Ectodermal cell (in vitro differentiated cells): Measurements from ENCODE around the gene ZNF652.

Source experiments
- H3K27ac ChIP-seq: 2 replicates; pipeline ENCODE4 v1.7.0; 2013; ENCODE audit warnings: mild to moderate bottlenecking, low read depth, low read length; ENCODE audit not compliant: insufficient read depth, poor library complexity, severe bottlenecking
- H3K27me3 ChIP-seq: 2 replicates; pipeline ENCODE4 v1.7.0; 2013; ENCODE audit warnings: mild to moderate bottlenecking, low read length; ENCODE audit not compliant: insufficient read depth, control insufficient read depth, poor library complexity, severe bottlenecking
- H3K36me3 ChIP-seq: one replicate; pipeline ENCODE4 v1.7.0; 2013; ENCODE audit warnings: low read length; ENCODE audit not compliant: control insufficient read depth, insufficient read depth
- H3K4me1 ChIP-seq: one replicate; pipeline ENCODE4 v1.7.0; 2013; ENCODE audit warnings: low read length; ENCODE audit not compliant: control insufficient read depth, insufficient read depth
- H3K4me3 ChIP-seq: 2 replicates; pipeline ENCODE4 v1.7.0; 2013; ENCODE audit warnings: low read depth, low read length, control low read depth; ENCODE audit not compliant: insufficient read depth
- H3K9me3 ChIP-seq: 2 replicates; pipeline ENCODE4 v1.7.0; 2013; ENCODE audit warnings: mild to moderate bottlenecking, low read length, moderate library complexity; ENCODE audit not compliant: control insufficient read depth
- WGBS, 2 experiments: methylation state at CpG; one replicate each; pipeline ENCODE4 v1.1.7; 2013; ENCODE audit warnings: missing lambda C conversion rate in 2 of 2; 5-methylcytosine and 5-hydroxymethylcytosine counted together

The ZNF652 gene

DNA sequence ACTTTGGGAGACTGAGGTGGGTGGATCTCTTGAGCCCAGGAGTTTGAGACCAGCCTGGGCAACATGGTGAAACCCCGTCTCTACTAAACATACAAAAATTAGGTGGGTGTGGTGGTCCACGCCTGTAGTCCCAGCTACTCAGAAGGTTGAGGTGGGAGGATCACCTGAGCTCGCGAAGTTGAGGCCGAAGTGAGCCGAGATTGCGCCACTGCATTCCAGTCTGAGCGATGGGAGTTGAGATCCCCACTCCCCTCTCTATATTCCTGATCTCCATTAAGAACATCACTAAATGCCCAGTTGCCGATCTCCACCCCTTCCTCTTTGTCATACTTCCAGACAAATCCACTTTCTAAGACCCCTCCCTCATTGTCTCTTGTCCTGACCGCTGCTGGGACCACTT lies 24.3 kb upstream of the ZNF652 start:
- H3K4me3 ChIP-seq = no peak overlapping the region
- no peaks in the 10 kb centered on the region for H3K9me3 ChIP-seq
- no peak overlapping the region for H3K27ac ChIP-seq
- H3K4me1 ChIP-seq = no peaks in the 10 kb centered on the region
- 93% methylated on average over 10 of the region's 10 CpGs for WGBS, 2 experiments
- no peaks in the 10 kb centered on the region for H3K36me3 ChIP-seq
- no peaks in the 10 kb centered on the region for H3K27me3 ChIP-seq

DNA sequence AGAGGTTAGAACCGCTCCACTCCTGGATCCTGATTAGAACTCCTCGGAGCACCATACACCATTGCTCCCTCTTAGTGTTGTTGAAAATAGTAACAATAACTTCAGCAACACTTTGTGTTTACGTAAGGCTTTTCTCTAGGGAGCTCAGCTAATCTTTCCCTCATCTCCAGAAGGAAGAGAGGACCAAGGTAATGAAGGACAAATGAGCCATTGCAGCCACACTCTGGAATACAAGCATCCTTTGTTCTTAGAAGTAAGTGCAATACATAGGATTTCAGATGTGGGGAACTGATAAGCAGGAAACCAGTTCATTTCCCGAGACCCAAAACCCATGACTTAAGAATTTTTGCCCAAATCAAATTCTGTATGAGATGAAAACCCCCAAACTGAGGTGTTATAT lies 22.9 kb upstream of the ZNF652 start:
- no peaks in the 10 kb centered on the region for H3K36me3 ChIP-seq
- no peaks in the 10 kb centered on the region for H3K27me3 ChIP-seq
- 77 to 98% methylated on average over 3 to 4 of the region's 4 CpGs for WGBS, 2 experiments
- no peaks in the 10 kb centered on the region for H3K4me1 ChIP-seq
- no peak overlapping the region for H3K27ac ChIP-seq
- no peak overlapping the region for H3K4me3 ChIP-seq
- H3K9me3 ChIP-seq = no peaks in the 10 kb centered on the region

DNA sequence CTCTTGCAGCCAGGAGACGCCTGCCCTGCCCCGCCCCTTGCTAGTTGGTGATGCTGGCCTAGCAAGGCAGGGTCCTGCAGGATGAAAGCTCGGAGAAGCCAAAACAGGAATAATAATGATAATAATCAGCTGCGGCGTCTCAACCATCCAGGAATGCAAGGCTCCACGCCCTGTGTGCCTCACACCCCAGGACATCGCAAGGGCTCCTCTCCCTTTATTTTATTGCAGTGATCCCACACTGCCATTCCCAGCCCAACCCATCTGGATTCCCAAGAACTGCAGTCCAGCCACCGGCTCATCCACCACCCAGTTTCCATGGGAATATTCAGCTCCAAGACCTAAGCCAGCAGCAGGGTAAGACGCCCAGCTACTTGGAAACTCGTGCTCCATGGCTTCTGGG lies 21.0 kb upstream of the ZNF652 start:
- WGBS, 2 experiments = 90 to 91% methylated on average over 10 of the region's 10 CpGs
- H3K27ac ChIP-seq = no peak overlapping the region

DNA sequence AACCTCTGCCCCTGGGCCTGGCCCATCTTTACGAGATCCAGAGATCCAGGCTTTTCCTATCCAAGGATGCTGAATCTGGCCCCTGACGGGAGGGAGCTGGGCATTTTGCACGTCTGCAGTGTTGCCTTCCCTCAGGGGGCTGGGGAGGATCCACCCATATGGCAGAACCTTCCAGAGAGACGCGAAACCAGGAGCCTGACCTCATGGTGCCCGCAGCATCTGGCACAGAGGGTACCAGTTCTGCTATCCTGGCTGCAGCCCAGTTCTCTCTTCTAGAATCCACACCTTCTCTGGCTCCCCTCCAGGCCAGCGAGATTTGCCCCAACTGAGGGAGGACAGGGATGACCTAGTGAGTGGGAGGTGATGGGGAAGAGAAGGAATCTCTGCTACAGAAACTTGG lies 20.5 kb upstream of the ZNF652 start:
- Histone ChIP-seq H3K27ac (no peak overlapping the region), H3K4me1 (no peaks in the 10 kb centered on the region), H3K27me3 (no peaks in the 10 kb centered on the region), H3K9me3 (no peaks in the 10 kb centered on the region), H3K4me3 (no peak overlapping the region), H3K36me3 (no peaks in the 10 kb centered on the region)
- WGBS, 2 experiments = 92 to 94% methylated on average over 7 of the region's 7 CpGs

More for the DNA sequence above, 21.0 kb upstream of the ZNF652 start:
- H3K36me3 ChIP-seq = no peaks in the 10 kb centered on the region
- H3K4me3 ChIP-seq = no peak overlapping the region
- no peaks in the 10 kb centered on the region for H3K27me3 ChIP-seq
- H3K4me1 ChIP-seq = no peaks in the 10 kb centered on the region
- H3K9me3 ChIP-seq = no peaks in the 10 kb centered on the region

DNA sequence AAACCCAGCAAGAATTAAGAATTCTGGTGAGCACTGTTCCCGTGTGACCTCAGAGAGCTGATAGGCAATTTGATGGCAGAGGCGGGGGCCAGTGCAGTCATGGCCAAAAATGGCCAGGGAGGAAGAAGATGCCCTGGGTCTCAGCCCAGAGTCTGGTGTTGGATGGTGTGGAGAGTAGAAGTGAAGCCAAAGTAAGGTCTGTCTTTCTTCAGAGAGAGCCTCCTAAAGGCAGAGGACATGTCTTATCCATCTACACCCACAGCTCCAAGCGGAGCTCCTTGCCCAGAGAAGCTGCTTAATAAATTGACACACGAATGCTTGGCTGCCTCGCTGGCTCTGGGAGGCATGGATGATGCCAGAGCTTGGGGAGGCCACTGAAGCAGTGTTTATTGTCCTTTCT lies 19.7 kb upstream of the ZNF652 start:
- H3K27ac ChIP-seq = no peak overlapping the region
- H3K36me3 ChIP-seq = no peaks in the 10 kb centered on the region
- H3K4me3 ChIP-seq = no peak overlapping the region
- no peaks in the 10 kb centered on the region for H3K4me1 ChIP-seq
- no peaks in the 10 kb centered on the region for H3K9me3 ChIP-seq
- H3K27me3 ChIP-seq = no peaks in the 10 kb centered on the region
- 92 to 95% methylated on average over 5 of the region's 5 CpGs for WGBS, 2 experiments

DNA sequence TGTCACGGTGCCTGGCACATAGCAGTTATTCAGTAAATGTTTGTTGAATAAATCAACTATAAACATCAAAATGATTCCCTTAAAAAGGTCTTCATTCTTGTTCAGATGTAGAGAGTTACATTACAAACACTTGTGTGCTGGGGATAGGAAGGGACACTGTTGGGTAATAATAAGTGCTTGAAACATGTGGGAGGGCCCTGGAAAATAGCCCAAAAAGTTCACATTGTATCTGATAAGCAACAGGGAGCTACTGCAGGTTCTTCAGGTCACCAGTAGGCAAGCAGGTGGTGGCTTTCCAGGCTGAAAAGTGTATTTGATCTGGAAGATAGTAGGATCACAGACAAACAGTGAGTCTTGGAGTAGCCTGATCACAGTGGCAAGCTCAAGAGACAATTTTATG lies 19.0 kb upstream of the ZNF652 start:
- H3K4me1 ChIP-seq = no peaks in the 10 kb centered on the region
- 80 to 92% methylated on average over 1 of the region's 1 CpG for WGBS, 2 experiments
- H3K27me3 ChIP-seq = no peaks in the 10 kb centered on the region
- no peak overlapping the region for H3K4me3 ChIP-seq
- no peaks in the 10 kb centered on the region for H3K36me3 ChIP-seq
- H3K27ac ChIP-seq = no peak overlapping the region
- H3K9me3 ChIP-seq = no peaks in the 10 kb centered on the region

DNA sequence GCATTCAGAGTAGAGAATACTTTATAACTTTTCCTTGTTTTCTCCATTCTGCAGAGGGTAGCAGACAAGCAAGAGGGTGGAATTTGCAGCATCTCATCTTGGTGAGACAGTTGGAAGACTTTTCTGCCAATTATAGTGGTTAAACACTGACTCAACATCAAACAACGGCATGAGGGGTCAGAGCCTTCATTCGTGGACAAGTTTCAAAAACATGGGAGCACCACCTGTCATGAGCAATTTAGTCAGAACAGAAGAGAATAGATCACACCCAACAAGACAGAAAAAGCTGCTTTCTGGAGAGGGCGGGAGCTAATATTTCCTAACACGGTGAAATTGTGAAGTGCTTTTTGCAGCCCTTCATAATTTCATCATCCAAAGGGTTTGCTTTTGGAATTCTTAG lies 17.9 kb upstream of the ZNF652 start:
- Histone ChIP-seq H3K27me3 (no peaks in the 10 kb centered on the region), H3K4me1 (no peaks in the 10 kb centered on the region), H3K9me3 (no peaks in the 10 kb centered on the region), H3K4me3 (no peak overlapping the region), H3K27ac (no peak overlapping the region), H3K36me3 (no peaks in the 10 kb centered on the region)
- 94 to 95% methylated on average over 4 of the region's 4 CpGs for WGBS, 2 experiments

DNA sequence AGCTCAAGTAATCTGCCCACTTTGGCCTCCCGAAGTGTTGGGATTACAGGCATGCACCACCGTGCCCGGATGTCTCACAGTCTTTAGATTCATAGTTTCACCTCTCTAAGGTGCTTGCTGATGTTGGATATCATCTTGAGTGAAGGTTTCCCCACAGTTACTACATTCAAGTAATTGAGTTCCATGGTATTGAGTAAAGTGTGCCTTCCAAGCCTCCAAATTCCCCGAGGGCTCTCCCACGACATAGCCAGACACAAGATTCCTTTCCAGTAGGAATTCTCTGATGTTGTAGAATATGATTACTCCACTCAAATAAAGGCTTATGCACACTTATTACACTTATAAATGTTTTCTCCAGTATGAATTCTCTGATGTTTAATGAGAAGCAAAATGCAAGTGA lies 16.3 kb upstream of the ZNF652 start:
- H3K4me3 ChIP-seq = no peak overlapping the region
- WGBS, 2 experiments = 83 to 94% methylated on average over 3 to 5 of the region's 5 CpGs
- no peaks in the 10 kb centered on the region for H3K9me3 ChIP-seq
- H3K4me1 ChIP-seq = no peaks in the 10 kb centered on the region
- H3K36me3 ChIP-seq = no peaks in the 10 kb centered on the region
- no peaks in the 10 kb centered on the region for H3K27me3 ChIP-seq
- no peak overlapping the region for H3K27ac ChIP-seq

DNA sequence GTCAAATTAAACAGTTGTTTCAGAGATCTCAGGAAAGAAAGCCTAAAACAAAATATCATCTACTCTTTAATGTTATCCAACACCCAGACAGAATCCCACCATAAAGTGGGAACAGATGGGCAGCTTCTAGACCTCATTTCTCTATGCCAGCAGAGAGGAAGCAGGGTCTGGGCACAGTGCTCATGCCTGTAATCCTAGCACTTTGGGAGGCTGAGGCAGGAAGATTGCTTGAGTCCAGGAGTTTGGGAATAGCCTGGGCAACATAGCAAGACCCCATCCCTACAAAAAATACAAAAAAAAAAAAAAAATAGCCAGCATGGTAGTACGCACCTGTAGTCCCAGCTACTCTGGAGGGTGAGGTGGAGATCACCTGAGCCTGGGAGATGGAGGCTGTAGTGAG lies 13.5 kb upstream of the ZNF652 start:
- Histone ChIP-seq H3K36me3 (no peaks in the 10 kb centered on the region), H3K9me3 (no peaks in the 10 kb centered on the region), H3K4me1 (no peaks in the 10 kb centered on the region), H3K4me3 (no peak overlapping the region), H3K27me3 (no peaks in the 10 kb centered on the region), H3K27ac (no peak overlapping the region)
- 92 to 100% methylated on average over 1 of the region's 1 CpG for WGBS, 2 experiments

DNA sequence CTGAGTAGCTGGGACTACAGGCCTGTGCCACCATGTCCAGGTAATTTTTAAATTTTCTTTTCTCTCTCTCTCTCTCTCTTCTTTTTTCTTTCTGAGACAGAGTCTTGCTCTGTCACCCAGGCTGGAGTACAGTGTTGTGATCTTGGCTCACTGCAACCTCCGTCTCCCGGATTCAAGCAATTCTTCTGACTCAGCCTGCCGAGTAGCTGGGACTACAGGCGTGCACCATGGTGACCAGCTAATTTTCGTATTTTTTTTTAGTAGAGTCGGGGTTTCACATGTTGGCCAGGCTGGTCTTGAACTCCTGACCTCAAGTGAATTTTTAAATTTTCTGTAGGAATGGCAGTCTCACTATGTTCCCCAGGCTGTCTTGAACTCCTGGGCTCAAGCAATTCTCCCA lies 11.1 kb upstream of the ZNF652 start:
- no peak overlapping the region for H3K4me3 ChIP-seq
- WGBS, 2 experiments = 91 to 95% methylated on average over 6 of the region's 6 CpGs

DNA sequence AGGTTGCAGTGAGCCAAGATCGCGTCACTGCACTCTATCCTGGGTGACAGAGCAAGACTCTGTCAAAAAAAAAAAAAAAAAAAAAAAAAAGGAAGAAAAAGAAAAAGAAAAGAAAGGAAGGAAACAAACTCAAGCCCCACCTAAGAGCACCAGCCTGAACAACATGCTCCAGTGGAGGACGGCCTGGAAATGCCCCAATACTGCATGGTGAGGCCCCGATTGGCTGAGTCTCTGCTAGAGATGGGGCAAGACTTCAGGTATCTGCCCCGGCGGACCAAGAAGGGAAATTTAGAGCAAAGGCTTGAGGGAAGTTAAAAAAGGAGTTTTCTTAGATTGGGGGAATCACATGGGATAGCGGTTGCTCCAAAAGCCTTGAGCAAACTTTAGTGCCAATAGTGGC lies 10.4 kb upstream of the ZNF652 start:
- 79 to 81% methylated on average over 7 of the region's 7 CpGs for WGBS, 2 experiments

More for the DNA sequence above, 11.1 kb upstream of the ZNF652 start:
- H3K36me3 ChIP-seq = no peaks in the 10 kb centered on the region
- H3K4me1 ChIP-seq = no peaks in the 10 kb centered on the region
- H3K27me3 ChIP-seq = no peaks in the 10 kb centered on the region
- no peaks in the 10 kb centered on the region for H3K9me3 ChIP-seq
- H3K27ac ChIP-seq = no peak overlapping the region

More for the DNA sequence above, 10.4 kb upstream of the ZNF652 start:
- no peaks in the 10 kb centered on the region for H3K9me3 ChIP-seq
- no peak overlapping the region for H3K27ac ChIP-seq
- no peak overlapping the region for H3K4me3 ChIP-seq
- H3K27me3 ChIP-seq = no peaks in the 10 kb centered on the region
- no peaks in the 10 kb centered on the region for H3K36me3 ChIP-seq
- H3K4me1 ChIP-seq = no peaks in the 10 kb centered on the region
